Natural killer cell (primary cell): ENCODE measurements around the gene TICAM1. TPM values are rescaled to one million over a fixed set of nuclear protein-coding genes. Genes with fewer than 3 reads are reported as not detected.

ENCODE experiments used
- ATAC-seq, 3 donors: fragments of 150-1000 bp in 2 of 3; fragments of 200-7000 bp in 1 of 3; cut with Tn5 transposase; 1 replicate in 1 of 3; 2 replicates in 2 of 3; pipeline ENCODE4 v1.10.0; 2021; ENCODE audit warnings: mild to moderate bottlenecking in 2 of 3, moderate library complexity in 2 of 3
- DNase-seq, 2 donors: peaks; one replicate each; pipeline versions ENCODE4 v3.0.0 to v3.0.0-alpha.2; 2013 to 2021; ENCODE audit warnings: mixed read lengths in 1 of 2
- H3K27ac ChIP-seq: one replicate; pipeline ENCODE4 v1.5.1; 2013; ENCODE audit warnings: mild to moderate bottlenecking, low read length
- H3K27me3 ChIP-seq: one replicate; pipeline ENCODE4 v1.6.1; 2013; ENCODE audit warnings: low read length; ENCODE audit not compliant: control insufficient read depth, insufficient read depth
- H3K36me3 ChIP-seq: one replicate; pipeline ENCODE4 v1.6.1; 2013; ENCODE audit warnings: low read length; ENCODE audit not compliant: control insufficient read depth, insufficient read depth
- H3K4me1 ChIP-seq: one replicate; pipeline ENCODE4 v1.6.1; 2013; ENCODE audit warnings: low read length; ENCODE audit not compliant: control insufficient read depth, insufficient read depth
- H3K4me3 ChIP-seq: one replicate; pipeline ENCODE4 v1.5.1; 2013; ENCODE audit warnings: low read length
- H3K9me3 ChIP-seq: one replicate; pipeline ENCODE4 v1.6.1; 2013; ENCODE audit warnings: low read length; ENCODE audit not compliant: control insufficient read depth, insufficient read depth
- H3K27ac Mint-ChIP-seq, 2 donors: one replicate each; pipeline ENCODE4 v1.8.0; 2022; ENCODE audit warnings: mild to moderate bottlenecking in 2 of 2, mixed read lengths in 2 of 2, moderate library complexity in 1 of 2
- H3K27me3 Mint-ChIP-seq, 2 donors: one replicate each; pipeline ENCODE4 v1.8.0; 2022; ENCODE audit warnings: low read depth in 2 of 2, mixed read lengths in 2 of 2
- H3K36me3 Mint-ChIP-seq: one replicate; pipeline ENCODE4 v1.8.0; 2022; ENCODE audit warnings: mixed read lengths
- H3K4me1 Mint-ChIP-seq, 2 donors: one replicate each; pipeline ENCODE4 v1.8.0; 2022; ENCODE audit warnings: mixed read lengths in 2 of 2
- H3K4me3 Mint-ChIP-seq: one replicate; pipeline ENCODE4 v1.8.0; 2022; ENCODE audit warnings: mild to moderate bottlenecking, moderate library complexity, mixed read lengths
- H3K9me3 Mint-ChIP-seq, 2 donors: one replicate each; pipeline ENCODE4 v1.8.0; 2022; ENCODE audit warnings: mixed read lengths in 2 of 2
- WGBS: methylation state at CpG from one replicate; pipeline ENCODE4 v1.1.7; 2013; ENCODE audit warnings: missing lambda C conversion rate; ENCODE audit not compliant: insufficient coverage; 5-methylcytosine and 5-hydroxymethylcytosine counted together
- intact Hi-C: fragments of 100-400 bp; cut with micrococcal nuclease; formaldehyde crosslinking; loops from one replicate; pipeline ENCODE4 v1.14.2; 2022
- total RNA-seq, 4 donors: library from RNA; stranded (reverse); fragments of 120-200 nt in 1 of 4; gene quantifications; one replicate each; pipeline versions ENCODE4 v1.2.3 to v1.2.4, GENCODE V29; 2013 to 2022
- TF ChIP-seq, protein P1 (sequence below): fragments of 200-600 bp; IDR thresholded peaks from one replicate; pipeline ENCODE4 v1.8.0; 2022; ENCODE audit warnings: antibody characterized with exemption

The TICAM1 gene
- 10 to 100 TPM; 22.6 to 24.8 (median 22.7) TPM for total RNA-seq
- 3.7 TPM for total RNA-seq (2013)

GRCh38 chr19:4831304-4831978 is at the start of gene TICAM1:
Gene TICAM1, minus strand, starts transcription at chr19:4831712. Its CDS starts 13,335 bp downstream, at chr19:4818377.
- DNase-seq, result peak; percentile 78 to 94
- Histone ChIP-seq H3K36me3 (no peaks in the 10 kb centered on the region), H3K9me3 (no peaks in the 10 kb centered on the region), H3K27ac (peak within 1 kb of the TSS; percentile 84), H3K27me3 (no peaks in the 10 kb centered on the region), H3K4me1 (peaks cover 32% of the 10 kb centered on the region), H3K4me3 (peak within 1 kb of the TSS; percentile 76)
- under 1% methylated on average over 52 of the region's 52 CpGs for WGBS
- no peaks in the 10 kb centered on the region for H3K36me3 Mint-ChIP-seq
- peaks cover 20 to 30% of the 10 kb centered on the region in 2 donors for H3K4me1 Mint-ChIP-seq
- H3K27me3 Mint-ChIP-seq, result no peaks in the 10 kb centered on the region
- TF ChIP-seq, protein P1, sequence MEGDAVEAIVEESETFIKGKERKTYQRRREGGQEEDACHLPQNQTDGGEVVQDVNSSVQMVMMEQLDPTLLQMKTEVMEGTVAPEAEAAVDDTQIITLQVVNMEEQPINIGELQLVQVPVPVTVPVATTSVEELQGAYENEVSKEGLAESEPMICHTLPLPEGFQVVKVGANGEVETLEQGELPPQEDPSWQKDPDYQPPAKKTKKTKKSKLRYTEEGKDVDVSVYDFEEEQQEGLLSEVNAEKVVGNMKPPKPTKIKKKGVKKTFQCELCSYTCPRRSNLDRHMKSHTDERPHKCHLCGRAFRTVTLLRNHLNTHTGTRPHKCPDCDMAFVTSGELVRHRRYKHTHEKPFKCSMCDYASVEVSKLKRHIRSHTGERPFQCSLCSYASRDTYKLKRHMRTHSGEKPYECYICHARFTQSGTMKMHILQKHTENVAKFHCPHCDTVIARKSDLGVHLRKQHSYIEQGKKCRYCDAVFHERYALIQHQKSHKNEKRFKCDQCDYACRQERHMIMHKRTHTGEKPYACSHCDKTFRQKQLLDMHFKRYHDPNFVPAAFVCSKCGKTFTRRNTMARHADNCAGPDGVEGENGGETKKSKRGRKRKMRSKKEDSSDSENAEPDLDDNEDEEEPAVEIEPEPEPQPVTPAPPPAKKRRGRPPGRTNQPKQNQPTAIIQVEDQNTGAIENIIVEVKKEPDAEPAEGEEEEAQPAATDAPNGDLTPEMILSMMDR, result no peak
- no peaks in the 10 kb centered on the region for H3K9me3 Mint-ChIP-seq
- H3K4me3 Mint-ChIP-seq, result peak within 1 kb of the TSS; percentile 89
- intact Hi-C loops, result no loop called here
- peak; percentile 95 to 96 (median 95) for ATAC-seq
- peak within 1 kb of the TSS; percentile 86 to 92 for H3K27ac Mint-ChIP-seq

DNA sequence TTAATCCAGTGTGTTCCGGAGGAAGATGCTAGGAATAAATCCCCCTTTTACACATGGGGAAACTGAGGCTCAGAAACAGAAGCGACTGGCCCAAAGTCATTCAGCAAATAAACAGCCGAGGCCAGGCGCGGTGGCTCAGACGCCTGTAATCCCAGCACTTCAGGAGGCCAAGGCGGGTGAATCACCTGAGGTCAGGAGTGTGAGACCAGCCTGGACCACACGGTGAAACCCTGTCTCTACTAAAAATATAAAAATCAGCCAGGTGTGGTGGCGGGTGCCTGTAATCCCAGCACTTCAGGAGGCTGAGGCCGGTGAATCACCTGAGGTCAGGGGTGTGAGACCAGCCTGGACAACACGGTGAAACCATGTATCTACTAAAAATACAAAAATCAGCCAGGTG is 47.5 kb upstream of the TICAM1 start:
- DNase-seq, result no peak
- Histone ChIP-seq H3K27ac (no peak overlapping the region), H3K4me3 (no peak overlapping the region), H3K27me3 (no peaks in the 10 kb centered on the region), H3K36me3 (no peaks in the 10 kb centered on the region), H3K4me1 (peaks cover 10% of the 10 kb centered on the region), H3K9me3 (no peaks in the 10 kb centered on the region)
- no peaks in the 10 kb centered on the region for H3K27me3 Mint-ChIP-seq
- H3K9me3 Mint-ChIP-seq, result no peaks in the 10 kb centered on the region
- H3K4me3 Mint-ChIP-seq, result no peak overlapping the region
- ATAC-seq, result no peak
- H3K4me1 Mint-ChIP-seq, result no peaks in the 10 kb centered on the region
- WGBS, result 85% methylated on average over 11 of the region's 11 CpGs
- no peaks in the 10 kb centered on the region for H3K36me3 Mint-ChIP-seq
- no peak overlapping the region for H3K27ac Mint-ChIP-seq
- intact Hi-C loops, result no loop called here
- TF ChIP-seq, protein P1, result no peak

DNA sequence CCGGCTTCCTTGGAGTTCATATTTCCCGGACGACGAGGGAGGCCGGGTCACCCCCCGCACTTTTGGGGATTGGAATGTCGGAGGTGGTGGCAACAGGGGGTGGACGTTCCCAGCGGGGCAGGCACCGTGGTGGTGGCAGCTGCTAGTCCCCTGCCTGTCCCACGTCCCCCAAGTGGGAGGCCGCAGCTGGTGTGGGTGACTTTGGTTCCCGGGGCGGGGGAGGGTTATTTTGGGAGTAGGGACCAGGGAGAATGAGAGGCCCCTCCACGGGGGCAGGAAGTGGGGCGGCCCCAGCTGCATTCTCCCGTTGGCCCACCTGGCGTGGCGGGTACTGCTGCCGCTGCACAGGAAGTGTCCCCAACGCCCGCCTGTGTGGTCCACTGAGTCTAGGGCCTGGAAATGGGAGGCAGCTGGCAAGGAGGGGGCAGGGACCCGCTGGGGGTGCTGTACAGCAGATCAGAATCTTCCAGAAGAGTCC is 47.0 kb upstream of the TICAM1 start:
- no peaks in the 10 kb centered on the region for H3K4me1 Mint-ChIP-seq
- no peaks in the 10 kb centered on the region for H3K27me3 ChIP-seq
- intact Hi-C loops, result no loop called here
- no peak overlapping the region for H3K27ac Mint-ChIP-seq
- WGBS, result 12% methylated on average over 23 of the region's 23 CpGs
- peaks cover 10% of the 10 kb centered on the region for H3K4me1 ChIP-seq
- TF ChIP-seq, protein P1, result no peak
- H3K36me3 ChIP-seq, result no peaks in the 10 kb centered on the region
- H3K9me3 ChIP-seq, result no peaks in the 10 kb centered on the region
- no peak for DNase-seq
- H3K9me3 Mint-ChIP-seq, result no peaks in the 10 kb centered on the region
- H3K27ac ChIP-seq, result no peak overlapping the region
- no peak for ATAC-seq
- H3K4me3 Mint-ChIP-seq, result no peak overlapping the region
- H3K4me3 ChIP-seq, result no peak overlapping the region
- no peaks in the 10 kb centered on the region for H3K36me3 Mint-ChIP-seq
- no peaks in the 10 kb centered on the region for H3K27me3 Mint-ChIP-seq
